ENCODE results near the gene ATE1.

The ATE1 gene

DNA sequence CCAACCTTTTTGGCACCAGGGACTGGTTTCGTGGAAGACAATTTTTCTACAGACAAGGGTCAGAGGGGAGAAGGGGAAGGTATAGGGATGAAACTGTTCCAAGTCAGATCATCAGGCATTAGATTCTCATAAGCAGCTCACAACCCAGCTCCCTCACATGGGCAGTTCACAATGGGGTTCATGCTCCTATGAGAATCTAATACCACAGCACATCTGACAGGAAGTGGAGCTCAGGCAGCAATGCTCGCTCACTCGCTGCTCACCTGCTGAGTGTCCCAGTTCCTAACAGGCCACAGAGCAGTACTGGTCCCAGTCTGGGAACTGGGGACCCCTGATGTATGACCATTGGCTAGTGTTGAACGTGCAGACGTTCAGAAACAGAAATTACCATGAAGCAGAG, 63.7 kb downstream of the ATE1 start:
- Histone ChIP-seq H3K27me3 (no peaks in the 10 kb centered on the region), H3K4me3 (ENCODE audit: low read depth, low read length) (no peak overlapping the region), H3K9me3 (no peaks in the 10 kb centered on the region), H3K4me1 (no peaks in the 10 kb centered on the region), H3K36me3 (no peaks in the 10 kb centered on the region)
- TF ChIP-seq, protein P1, sequence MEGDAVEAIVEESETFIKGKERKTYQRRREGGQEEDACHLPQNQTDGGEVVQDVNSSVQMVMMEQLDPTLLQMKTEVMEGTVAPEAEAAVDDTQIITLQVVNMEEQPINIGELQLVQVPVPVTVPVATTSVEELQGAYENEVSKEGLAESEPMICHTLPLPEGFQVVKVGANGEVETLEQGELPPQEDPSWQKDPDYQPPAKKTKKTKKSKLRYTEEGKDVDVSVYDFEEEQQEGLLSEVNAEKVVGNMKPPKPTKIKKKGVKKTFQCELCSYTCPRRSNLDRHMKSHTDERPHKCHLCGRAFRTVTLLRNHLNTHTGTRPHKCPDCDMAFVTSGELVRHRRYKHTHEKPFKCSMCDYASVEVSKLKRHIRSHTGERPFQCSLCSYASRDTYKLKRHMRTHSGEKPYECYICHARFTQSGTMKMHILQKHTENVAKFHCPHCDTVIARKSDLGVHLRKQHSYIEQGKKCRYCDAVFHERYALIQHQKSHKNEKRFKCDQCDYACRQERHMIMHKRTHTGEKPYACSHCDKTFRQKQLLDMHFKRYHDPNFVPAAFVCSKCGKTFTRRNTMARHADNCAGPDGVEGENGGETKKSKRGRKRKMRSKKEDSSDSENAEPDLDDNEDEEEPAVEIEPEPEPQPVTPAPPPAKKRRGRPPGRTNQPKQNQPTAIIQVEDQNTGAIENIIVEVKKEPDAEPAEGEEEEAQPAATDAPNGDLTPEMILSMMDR (IDR thresholded peaks at IDR 0.05; ENCODE audit: low read depth, low read length) = no peak
- no peak for DNase-seq

DNA sequence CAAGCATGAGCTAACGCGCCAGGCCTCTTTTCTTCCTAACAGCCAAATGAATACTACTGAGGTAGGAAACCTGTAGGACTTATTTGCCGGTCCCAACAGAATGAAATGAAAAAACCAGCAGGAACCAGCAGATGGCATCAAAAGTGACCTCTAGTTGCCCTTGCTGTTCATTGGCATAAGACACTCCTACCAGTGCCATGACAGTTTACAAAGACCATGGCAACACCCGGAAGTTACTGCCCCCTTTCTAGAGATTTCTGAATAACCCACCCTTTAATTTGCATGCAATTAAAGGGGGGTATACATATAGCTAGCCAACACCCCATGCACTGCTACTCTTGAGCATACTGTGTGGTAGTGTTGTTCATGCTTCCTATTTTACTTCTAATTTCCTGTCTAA, 65.2 kb downstream of the ATE1 start:
- DNase-seq = no peak
- Histone ChIP-seq H3K36me3 (no peaks in the 10 kb centered on the region; the same call in 1 of the 2 replicates), H3K4me3 (ENCODE audit: low read depth, low read length) (no peak overlapping the region), H3K27me3 (no peaks in the 10 kb centered on the region), H3K4me1 (no peaks in the 10 kb centered on the region), H3K9me3 (no peaks in the 10 kb centered on the region)
- TF ChIP-seq, protein P1 (IDR thresholded peaks at IDR 0.05; ENCODE audit: low read depth, low read length) = no peak

DNA sequence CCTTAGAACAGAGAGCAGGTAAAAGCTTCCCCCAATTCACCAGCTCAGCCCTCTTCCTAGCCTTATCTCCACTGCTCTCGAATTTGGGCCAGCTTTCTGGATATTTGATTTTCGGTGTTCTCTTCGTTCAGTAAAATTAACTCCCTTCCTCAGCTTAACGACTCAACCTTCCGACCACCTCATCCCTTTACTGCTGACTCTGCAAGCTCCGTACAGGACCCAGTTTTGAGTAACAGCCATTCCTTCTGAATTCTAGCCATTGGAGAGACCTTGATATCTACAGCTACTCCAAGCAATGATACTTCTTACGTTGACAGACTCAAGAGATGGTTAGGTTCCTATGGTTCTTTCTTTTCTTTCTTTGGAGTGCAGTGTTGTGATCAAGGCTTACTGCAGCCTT, 65.8 kb downstream of the ATE1 start:
- Histone ChIP-seq H3K27me3 (no peaks in the 10 kb centered on the region), H3K36me3 (no peaks in the 10 kb centered on the region; the same call in 1 of the 2 replicates), H3K4me1 (no peaks in the 10 kb centered on the region), H3K9me3 (no peaks in the 10 kb centered on the region), H3K4me3 (ENCODE audit: low read depth, low read length) (no peak overlapping the region)
- TF ChIP-seq, protein P1 (IDR thresholded peaks at IDR 0.05; ENCODE audit: low read depth, low read length) = no peak
- no peak for DNase-seq

DNA sequence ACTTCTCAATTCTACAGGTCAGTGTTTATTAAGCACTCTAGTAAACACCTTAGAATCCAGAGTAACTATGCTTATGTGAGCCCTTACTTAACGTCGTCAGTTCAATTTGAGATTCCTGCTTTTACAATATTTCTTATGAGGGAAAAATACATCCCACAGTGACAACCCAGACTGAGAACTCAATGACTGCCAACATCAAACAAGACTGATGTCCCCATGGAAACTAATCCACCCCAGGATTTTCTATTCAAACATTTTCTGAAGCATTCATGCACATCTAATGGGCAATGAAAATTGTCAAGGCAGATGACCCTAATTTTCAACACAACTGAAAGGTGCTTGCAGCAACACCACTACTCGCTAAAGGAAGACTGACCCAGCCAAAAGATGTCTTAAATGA, 67.0 kb downstream of the ATE1 start:
- TF ChIP-seq, protein P1 (IDR thresholded peaks at IDR 0.05; ENCODE audit: low read depth, low read length) = no peak
- no peaks in the 10 kb centered on the region for H3K4me1 ChIP-seq
- DNase-seq = no peak
- H3K36me3 ChIP-seq = no peaks in the 10 kb centered on the region; the same call in 1 of the 2 replicates
- no peaks in the 10 kb centered on the region for H3K27me3 ChIP-seq
- H3K4me3 ChIP-seq (ENCODE audit: low read depth, low read length) = no peak overlapping the region
- no peaks in the 10 kb centered on the region for H3K9me3 ChIP-seq

DNA sequence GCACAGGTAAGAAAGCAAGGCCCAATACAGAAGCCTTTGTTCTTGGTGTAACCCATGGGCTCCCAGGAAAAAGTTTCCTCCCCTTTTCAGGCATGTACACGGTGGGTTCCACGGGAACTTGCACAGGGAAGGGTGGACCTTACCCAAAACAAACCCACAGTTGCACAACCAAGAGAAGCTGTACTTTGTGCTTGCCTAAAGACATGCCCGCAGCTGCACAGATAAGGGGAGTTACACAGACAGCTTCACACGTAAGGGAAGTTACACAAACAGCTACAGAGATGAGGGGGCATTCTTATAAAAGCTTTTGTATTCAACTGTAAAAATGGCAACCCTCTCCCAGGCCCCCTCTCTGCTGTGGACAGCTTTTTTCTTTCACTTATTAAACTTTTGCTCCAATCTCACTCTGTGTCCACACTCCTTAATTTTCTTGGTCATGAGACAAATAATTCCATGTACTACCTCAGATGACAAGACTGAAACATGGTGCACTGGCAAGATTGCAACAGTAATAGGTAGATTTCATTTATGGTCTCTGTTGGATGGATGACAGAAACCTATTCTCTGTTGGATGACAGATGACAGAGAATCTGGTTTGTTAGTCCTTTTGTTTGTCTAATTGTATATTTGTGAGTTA, 72.9 kb downstream of the ATE1 start:
- TF ChIP-seq, protein P1 (IDR thresholded peaks at IDR 0.05; ENCODE audit: low read depth, low read length) = no peak
- H3K9me3 ChIP-seq = no peaks in the 10 kb centered on the region
- no peak overlapping the region for H3K4me3 ChIP-seq (ENCODE audit: low read depth, low read length)
- H3K27me3 ChIP-seq = no peaks in the 10 kb centered on the region
- no peak for DNase-seq
- H3K4me1 ChIP-seq = no peaks in the 10 kb centered on the region
- no peaks in the 10 kb centered on the region; the same call in 1 of the 2 replicates for H3K36me3 ChIP-seq

DNA sequence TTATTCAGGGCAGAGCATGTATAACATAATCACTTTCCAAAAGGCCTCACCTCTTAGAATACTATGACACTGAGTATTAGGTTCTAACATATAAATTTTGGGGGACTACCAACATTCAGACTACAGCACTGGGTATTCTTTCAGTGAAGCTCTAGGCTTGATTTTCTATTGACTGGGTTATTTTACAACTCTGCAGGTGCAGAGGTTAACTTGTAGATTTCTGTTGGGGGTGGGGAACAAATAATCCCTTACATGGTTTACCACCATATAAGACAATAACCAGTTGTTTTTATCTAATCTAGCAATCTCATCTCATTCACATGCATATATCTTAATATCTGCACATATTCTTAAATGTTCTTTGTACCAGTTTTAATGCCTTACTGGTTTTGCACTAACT, 73.9 kb downstream of the ATE1 start:
- no peaks in the 10 kb centered on the region for H3K9me3 ChIP-seq
- no peaks in the 10 kb centered on the region; the same call in 1 of the 2 replicates for H3K36me3 ChIP-seq
- no peak overlapping the region for H3K4me3 ChIP-seq (ENCODE audit: low read depth, low read length)
- H3K27me3 ChIP-seq = no peaks in the 10 kb centered on the region
- H3K4me1 ChIP-seq = no peaks in the 10 kb centered on the region
- TF ChIP-seq, protein P1 (IDR thresholded peaks at IDR 0.05; ENCODE audit: low read depth, low read length) = no peak
- DNase-seq = no peak

Data from BE2C (cell line).